Trophoblast cell (in vitro differentiated cells and primary cell): ENCODE results near the gene DYNC2H1.

Experiments
- DNase-seq, 2 donors: peaks; one replicate each; pipeline ENCODE4 v3.0.0-alpha.2; 2016
- H2AFZ ChIP-seq: 2 replicates; pipeline ENCODE4 v1.6.1; 2013; ENCODE audit warnings: low read length, moderate library complexity, mild to moderate bottlenecking; ENCODE audit not compliant: insufficient read depth, poor library complexity
- H2AK5ac ChIP-seq: 2 replicates; pipeline ENCODE4 v1.6.1; 2013; ENCODE audit warnings: mild to moderate bottlenecking, low read length
- H2BK120ac ChIP-seq: 2 replicates; pipeline ENCODE4 v1.6.1; 2013; ENCODE audit warnings: low read length, mild to moderate bottlenecking, moderate library complexity; ENCODE audit not compliant: insufficient read depth, poor library complexity
- H2BK12ac ChIP-seq: 2 replicates; pipeline ENCODE4 v1.6.1; 2013; ENCODE audit warnings: mild to moderate bottlenecking, low read length, moderate library complexity
- H2BK5ac ChIP-seq: 2 replicates; pipeline ENCODE4 v1.6.1; 2013; ENCODE audit warnings: low read length, low read depth, moderate library complexity, mild to moderate bottlenecking; ENCODE audit not compliant: poor library complexity
- H3K14ac ChIP-seq: 2 replicates; pipeline ENCODE4 v1.6.1; 2013; ENCODE audit warnings: mild to moderate bottlenecking, low read length
- H3K18ac ChIP-seq: 2 replicates; pipeline ENCODE4 v1.6.1; 2013; ENCODE audit warnings: mild to moderate bottlenecking, low read length
- H3K23ac ChIP-seq: 2 replicates; pipeline ENCODE4 v1.6.1; 2013; ENCODE audit warnings: low read length
- H3K27ac ChIP-seq: 2 replicates; pipeline ENCODE4 v1.5.1; 2013; ENCODE audit warnings: low read depth, mild to moderate bottlenecking, inconsistent platforms, low read length, moderate library complexity
- H3K27me3 ChIP-seq: 2 replicates; pipeline ENCODE4 v1.6.1; 2013; ENCODE audit warnings: inconsistent platforms, mild to moderate bottlenecking, low read length, moderate library complexity; ENCODE audit not compliant: insufficient read depth
- H3K36me3 ChIP-seq, 2 experiments: 1 replicate in 1 of 2; 2 replicates in 1 of 2; pipeline ENCODE4 v1.6.1; 2013; ENCODE audit warnings: low read length in 2 of 2, mild to moderate bottlenecking in 2 of 2, moderate library complexity in 1 of 2; ENCODE audit not compliant: insufficient read depth in 2 of 2, control insufficient read depth in 1 of 2
- H3K4ac ChIP-seq: 2 replicates; pipeline ENCODE4 v1.6.1; 2013; ENCODE audit warnings: low read depth, mild to moderate bottlenecking, low read length, moderate library complexity
- H3K4me1 ChIP-seq, 2 experiments: 1 replicate in 1 of 2; 2 replicates in 1 of 2; pipeline ENCODE4 v1.6.1; 2013; ENCODE audit warnings: low read length in 2 of 2, mild to moderate bottlenecking in 2 of 2, moderate library complexity in 1 of 2; ENCODE audit not compliant: insufficient read depth in 2 of 2, control insufficient read depth in 1 of 2
- H3K4me2 ChIP-seq: 2 replicates; pipeline ENCODE4 v1.6.1; 2013; ENCODE audit warnings: inconsistent platforms, mild to moderate bottlenecking, low read length, moderate library complexity
- H3K4me3 ChIP-seq: 2 replicates; pipeline ENCODE4 v1.5.1; 2013; ENCODE audit warnings: mild to moderate bottlenecking, low read depth, low read length, inconsistent platforms
- H3K79me1 ChIP-seq: one replicate; pipeline ENCODE4 v1.6.1; 2013; ENCODE audit warnings: low read length
- H3K79me2 ChIP-seq: 2 replicates; pipeline ENCODE4 v1.6.1; 2013; ENCODE audit warnings: low read length, mild to moderate bottlenecking; ENCODE audit not compliant: control insufficient read depth, insufficient read depth, poor library complexity
- H3K9ac ChIP-seq: 2 replicates; pipeline ENCODE4 v1.6.1; 2013; ENCODE audit warnings: mild to moderate bottlenecking, low read length
- H3K9me3 ChIP-seq: 2 replicates; pipeline ENCODE4 v1.6.1; 2013; ENCODE audit warnings: low read depth, mild to moderate bottlenecking, control low read depth, inconsistent platforms, low read length; ENCODE audit not compliant: insufficient read depth
- H4K12ac ChIP-seq: 2 replicates; pipeline ENCODE4 v1.6.1; 2013; ENCODE audit warnings: low read depth, mild to moderate bottlenecking, low read length, moderate library complexity
- H4K8ac ChIP-seq: 2 replicates; pipeline ENCODE4 v1.6.1; 2013; ENCODE audit warnings: low read depth, mild to moderate bottlenecking, low read length, moderate library complexity
- H4K91ac ChIP-seq: one replicate; pipeline ENCODE4 v1.6.1; 2013; ENCODE audit warnings: low read depth, mild to moderate bottlenecking, low read length, moderate library complexity
- WGBS: extraction: QIAGEN DNeasy Blood & Tissue Kit; methylation state at CpG from one replicate; pipeline ENCODE4 v1.1.7; 2013; ENCODE audit warnings: missing lambda C conversion rate; ENCODE audit not compliant: insufficient read length, insufficient coverage; ENCODE audit errors: extremely low coverage; 5-methylcytosine and 5-hydroxymethylcytosine counted together

The DYNC2H1 gene

GRCh38 chr11:103110391-103110790 is 1.2 kb downstream of the DYNC2H1 start:
- Histone ChIP-seq H3K36me3 (no peaks in the 10 kb centered on the region), H3K4me1 (peaks cover 2 to 6% of the 10 kb centered on the region in 2 experiments), H3K27ac (no peak overlapping the region), H3K9ac (no peak overlapping the region), H2AFZ (no peak overlapping the region), H4K8ac (no peak overlapping the region), H3K79me1 (no peaks in the 10 kb centered on the region), H4K12ac (no peak overlapping the region), H3K23ac (no peak overlapping the region), H3K4me2 (no peak overlapping the region), H4K91ac (no peak overlapping the region), H3K27me3 (no peaks in the 10 kb centered on the region), H2BK120ac (no peak overlapping the region), H2AK5ac (no peak overlapping the region), H3K79me2 (no peaks in the 10 kb centered on the region), H3K18ac (no peak overlapping the region), H3K9me3 (no peaks in the 10 kb centered on the region), H2BK5ac (no peak overlapping the region), H3K4ac (no peak overlapping the region), H3K14ac (no peak overlapping the region), H3K4me3 (no peak overlapping the region), H2BK12ac (no peak overlapping the region)
- peak; percentile 7 to 42 for DNase-seq

- Histone ChIP-seq H3K18ac (no peak overlapping the region), H3K4me2 (no peak overlapping the region), H2BK120ac (no peak overlapping the region), H3K36me3 (no peaks in the 10 kb centered on the region), H3K27ac (no peak overlapping the region), H4K12ac (no peak overlapping the region), H3K14ac (no peak overlapping the region), H4K91ac (no peak overlapping the region), H2BK12ac (no peak overlapping the region), H3K9ac (no peak overlapping the region), H2AFZ (no peak overlapping the region), H3K79me2 (no peaks in the 10 kb centered on the region), H3K27me3 (no peaks in the 10 kb centered on the region), H3K23ac (no peak overlapping the region), H4K8ac (no peak overlapping the region), H3K4ac (no peak overlapping the region), H2AK5ac (no peak overlapping the region), H2BK5ac (no peak overlapping the region), H3K4me1 (peaks cover 2 to 6% of the 10 kb centered on the region in 2 experiments), H3K79me1 (no peaks in the 10 kb centered on the region), H3K9me3 (no peaks in the 10 kb centered on the region), H3K4me3 (no peak overlapping the region)
- 100% methylated on average over 1 of the region's 5 CpGs for WGBS
- DNase-seq: no peak
These were observed 2.2 kb downstream of the DYNC2H1 start for GRCh38 chr11:103111400-103111799.

GRCh38 chr11:103112364-103112763 is 3.1 kb downstream of the DYNC2H1 start:
- no peak overlapping the region for H4K12ac ChIP-seq
- H3K4me2 ChIP-seq: no peak overlapping the region
- H2AFZ ChIP-seq: no peak overlapping the region
- H3K9me3 ChIP-seq: no peaks in the 10 kb centered on the region
- no peak overlapping the region for H3K27ac ChIP-seq
- WGBS: no CpG with 5 or more reads among the region's 1 CpG
- H4K91ac ChIP-seq: no peak overlapping the region
- no peak overlapping the region for H3K9ac ChIP-seq
- no peak overlapping the region for H3K14ac ChIP-seq
- H3K4me3 ChIP-seq: no peak overlapping the region
- H3K79me2 ChIP-seq: no peaks in the 10 kb centered on the region
- no peak overlapping the region for H2BK120ac ChIP-seq
- H2BK12ac ChIP-seq: no peak overlapping the region
- no peaks in the 10 kb centered on the region for H3K27me3 ChIP-seq
- H3K4me1 ChIP-seq: peaks cover 2 to 6% of the 10 kb centered on the region in 2 experiments
- H3K23ac ChIP-seq: no peak overlapping the region
- no peak overlapping the region for H3K4ac ChIP-seq
- no peaks in the 10 kb centered on the region for H3K79me1 ChIP-seq
- no peak overlapping the region for H2BK5ac ChIP-seq
- DNase-seq: no peak
- H3K18ac ChIP-seq: no peak overlapping the region
- no peaks in the 10 kb centered on the region for H3K36me3 ChIP-seq
- H4K8ac ChIP-seq: no peak overlapping the region
- no peak overlapping the region for H2AK5ac ChIP-seq

- WGBS: no CpG with 5 or more reads among the region's 4 CpGs
These were observed 5.6 kb downstream of the DYNC2H1 start for GRCh38 chr11:103114836-103115235.

More at GRCh38 chr11:103114836-103115235, 5.6 kb downstream of the DYNC2H1 start:
- H3K27ac ChIP-seq: no peak overlapping the region
- H3K4ac ChIP-seq: no peak overlapping the region
- H4K12ac ChIP-seq: no peak overlapping the region
- H3K4me2 ChIP-seq: no peak overlapping the region
- no peaks in the 10 kb centered on the region for H3K79me2 ChIP-seq
- no peak overlapping the region for H3K18ac ChIP-seq
- no peaks in the 10 kb centered on the region for H3K27me3 ChIP-seq
- no peak overlapping the region for H2AK5ac ChIP-seq
- H4K91ac ChIP-seq: no peak overlapping the region
- no peaks in the 10 kb centered on the region for H3K36me3 ChIP-seq
- H3K9ac ChIP-seq: no peak overlapping the region
- no peak overlapping the region for H3K23ac ChIP-seq
- DNase-seq: no peak
- no peak overlapping the region for H4K8ac ChIP-seq
- H3K4me1 ChIP-seq: peaks cover 2 to 3% of the 10 kb centered on the region in 2 experiments
- H3K9me3 ChIP-seq: no peaks in the 10 kb centered on the region
- H2BK5ac ChIP-seq: no peak overlapping the region
- no peak overlapping the region for H2AFZ ChIP-seq
- H2BK120ac ChIP-seq: no peak overlapping the region
- no peak overlapping the region for H2BK12ac ChIP-seq
- H3K14ac ChIP-seq: no peak overlapping the region
- no peaks in the 10 kb centered on the region for H3K79me1 ChIP-seq
- no peak overlapping the region for H3K4me3 ChIP-seq
